DMS53 treated with DMSO at 0.1 percent for 48 hours (cell line): ENCODE results near the gene ACP5.
"Not testable (repeated sequence)": the region's sequence is repeated elsewhere in the genome, so short reads cannot be mapped to it uniquely, and the experiment has no call there.

Experiments
- DNase-seq: peaks from one replicate; lab custom pipeline; 2025; ENCODE audit not compliant: unreplicated experiment; lab: John Stamatoyannopoulos, UW

ACP5 gene

DNA sequence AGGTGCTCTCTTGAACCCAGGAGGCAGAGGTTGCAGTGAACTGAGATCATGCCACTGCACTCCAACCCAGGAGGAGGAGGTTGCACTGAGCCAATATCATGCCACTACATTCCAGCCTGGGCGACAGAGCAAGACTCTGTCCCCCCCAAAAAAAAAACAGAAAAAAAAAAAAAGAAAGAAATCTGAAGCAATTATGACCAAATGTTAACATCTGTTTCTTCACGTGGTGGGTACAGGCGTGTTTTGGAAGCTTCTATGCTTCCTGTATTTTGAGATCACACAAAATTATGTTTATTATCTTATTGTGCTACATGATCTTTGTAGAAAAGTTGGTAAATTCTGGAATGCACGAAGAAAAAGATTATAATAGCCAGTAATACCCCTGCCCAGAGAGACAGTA lies 2.7 kb upstream of the ACP5 start:
- no peak for DNase-seq

DNA sequence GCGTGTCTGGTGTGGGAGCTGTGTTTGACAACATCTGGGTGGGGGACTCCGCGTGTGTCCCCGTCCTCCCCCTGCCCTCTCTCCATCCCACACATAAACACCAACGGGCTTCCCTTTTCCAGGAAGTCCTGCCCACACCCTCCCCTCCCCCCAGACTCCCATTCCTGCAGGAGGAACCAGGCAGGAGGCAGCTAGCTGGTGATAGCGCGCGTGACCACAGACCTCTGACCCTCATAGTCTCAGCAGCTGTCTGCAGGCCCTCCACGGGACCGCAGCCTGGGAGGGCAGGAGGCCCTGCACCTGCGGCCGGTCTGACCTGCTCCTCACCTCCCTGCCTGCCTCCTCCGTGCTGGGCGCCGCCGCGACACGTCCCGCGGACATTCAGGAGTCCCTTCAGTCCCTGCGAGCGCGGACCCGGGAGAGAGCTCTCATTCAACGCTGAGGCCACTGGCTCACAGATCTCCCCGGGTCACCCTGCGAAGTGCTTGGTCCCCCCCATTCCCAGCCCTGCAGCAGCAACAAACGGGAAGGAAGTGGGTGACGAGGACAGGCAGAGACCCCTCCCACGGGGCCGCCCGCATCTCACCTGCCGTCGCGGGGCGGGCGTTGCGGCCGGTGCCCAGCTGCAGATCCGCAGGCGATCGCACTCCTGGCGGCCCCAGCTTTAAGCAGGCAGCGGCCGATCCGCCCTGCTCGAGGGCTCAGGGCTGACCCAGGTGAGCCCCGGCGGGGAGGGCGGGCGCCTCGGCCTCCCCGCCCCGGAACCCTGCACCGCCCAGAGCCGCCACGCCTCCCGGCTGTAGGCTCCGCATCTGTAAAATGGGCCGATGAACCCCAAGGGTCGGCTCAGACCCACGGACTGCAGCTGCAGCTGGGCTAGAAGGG lies 1.1 kb upstream of the ACP5 start:
- DNase-seq = peak; percentile 6

DNA sequence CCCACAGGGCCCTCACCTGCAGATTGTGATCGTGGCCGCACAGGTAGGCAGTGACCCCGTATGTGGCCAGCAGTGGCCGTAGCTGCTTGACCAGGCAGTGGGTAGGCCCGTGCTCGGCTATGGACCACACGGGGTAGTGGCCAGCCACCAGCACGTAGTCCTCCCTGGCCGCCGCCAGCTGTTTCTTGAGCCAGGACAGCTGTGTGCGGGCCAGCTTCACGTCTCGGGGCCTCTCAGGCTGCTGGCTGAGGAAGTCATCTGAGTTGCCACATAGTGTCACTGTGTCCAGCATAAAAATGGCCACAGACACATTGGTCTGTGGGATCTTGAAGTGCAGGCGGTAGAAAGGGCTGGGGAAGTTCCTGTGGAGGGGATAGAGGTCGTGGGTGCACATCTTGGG lies 1.2 kb downstream of the ACP5 start:
- DNase-seq = no peak

DNA sequence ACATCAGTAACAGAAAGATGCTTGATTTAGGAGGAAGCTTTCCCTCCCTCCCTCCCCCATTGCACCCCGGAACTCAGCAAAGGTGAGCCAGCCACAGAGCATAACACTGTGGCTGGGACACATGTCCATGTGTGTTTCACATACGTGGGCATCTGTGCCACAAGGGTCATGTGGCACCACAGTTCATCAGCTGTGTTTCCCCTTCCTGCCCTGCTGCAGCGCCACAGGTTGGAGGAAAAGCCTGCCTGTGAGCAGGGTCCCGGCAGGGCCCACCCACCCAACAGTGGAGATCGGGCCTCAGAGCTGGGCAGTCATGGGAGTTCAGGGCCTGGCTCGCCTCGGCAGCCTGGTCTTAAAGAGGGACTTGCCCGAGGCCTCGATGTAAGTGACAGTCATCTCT lies 2.8 kb downstream of the ACP5 start:
- DNase-seq = no peak

DNA sequence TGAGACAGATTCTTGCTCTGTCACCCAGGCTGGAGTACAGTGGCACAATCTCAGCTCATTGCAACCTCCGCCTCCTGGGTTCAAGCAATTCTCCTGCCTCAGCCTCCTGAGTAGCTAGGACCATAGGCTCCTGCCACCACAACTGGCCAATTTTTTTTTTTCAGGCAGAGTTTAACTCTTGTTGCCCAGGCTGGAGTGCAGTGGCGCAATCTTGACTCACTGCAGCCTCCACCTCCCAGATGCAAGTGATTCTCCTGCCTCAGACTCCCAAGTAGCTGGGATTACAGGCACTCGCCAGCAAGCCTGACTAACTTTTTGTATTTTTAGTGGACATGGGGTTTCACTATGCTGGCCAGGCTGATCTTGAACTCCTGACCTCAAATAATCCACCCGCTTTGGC lies 3.7 kb downstream of the ACP5 start:
- DNase-seq = not testable (repeated sequence)

DNA sequence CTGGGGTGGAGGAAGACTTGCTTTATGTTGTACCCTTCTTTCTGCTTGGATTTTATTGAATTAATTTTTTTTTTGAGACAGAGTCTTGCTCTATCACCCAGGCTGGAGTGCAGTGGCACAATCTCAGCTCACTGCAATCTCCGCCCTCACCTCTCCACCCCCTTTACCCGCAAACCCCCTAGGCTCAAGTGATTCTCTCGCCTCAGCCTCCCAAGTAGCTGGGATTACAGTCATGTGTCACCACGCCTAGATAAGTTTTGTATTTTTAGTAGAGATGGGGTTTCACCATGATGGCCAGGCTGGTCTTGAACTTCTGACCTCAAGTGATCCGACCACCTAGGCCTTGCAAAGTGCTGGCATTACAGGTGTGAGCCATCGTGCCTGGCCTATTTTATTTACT lies 4.1 kb downstream of the ACP5 start:
- not testable (repeated sequence) for DNase-seq

DNA sequence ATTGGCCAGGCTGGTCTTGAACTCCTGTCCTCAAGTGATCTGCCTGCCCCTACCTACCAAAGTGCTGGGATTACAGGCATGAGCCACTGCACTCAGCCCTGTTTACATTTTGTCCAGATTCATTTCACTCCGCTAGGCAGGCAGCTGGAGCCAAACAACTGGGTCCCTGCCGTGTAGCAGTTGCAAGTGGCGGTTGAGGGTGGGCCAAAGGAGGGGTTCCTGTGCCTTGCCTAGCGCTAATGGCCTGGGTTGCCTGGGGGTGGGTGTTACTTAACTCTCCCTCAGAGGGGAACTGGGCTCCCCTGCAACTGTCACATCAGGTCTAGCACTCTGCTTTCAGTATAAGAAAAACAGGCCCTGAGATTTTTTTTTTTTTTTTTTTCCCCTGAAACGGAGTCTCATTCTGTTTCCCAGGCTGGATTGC lies 7.4 kb downstream of the ACP5 start:
- DNase-seq = no peak

DNA sequence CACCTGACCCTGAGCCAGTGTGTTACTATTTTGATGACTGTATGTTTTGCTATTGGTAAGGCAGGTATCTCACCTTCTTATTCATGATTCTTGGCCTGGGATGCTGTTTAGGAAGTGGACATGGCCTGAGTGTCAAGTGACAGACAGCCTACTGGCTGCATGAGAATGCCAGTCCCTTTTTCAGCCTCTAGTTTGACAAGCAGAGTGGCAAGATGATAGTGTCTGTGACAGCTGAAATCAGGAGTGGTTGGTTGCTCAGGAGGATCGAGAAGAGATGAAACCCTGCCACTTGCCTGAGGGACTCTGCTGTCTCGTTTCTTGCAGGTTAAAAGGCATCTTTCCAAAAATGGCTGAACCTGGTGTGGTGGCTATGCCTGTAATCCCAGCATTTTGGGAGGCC lies 11.3 kb downstream of the ACP5 start:
- no peak for DNase-seq

DNA sequence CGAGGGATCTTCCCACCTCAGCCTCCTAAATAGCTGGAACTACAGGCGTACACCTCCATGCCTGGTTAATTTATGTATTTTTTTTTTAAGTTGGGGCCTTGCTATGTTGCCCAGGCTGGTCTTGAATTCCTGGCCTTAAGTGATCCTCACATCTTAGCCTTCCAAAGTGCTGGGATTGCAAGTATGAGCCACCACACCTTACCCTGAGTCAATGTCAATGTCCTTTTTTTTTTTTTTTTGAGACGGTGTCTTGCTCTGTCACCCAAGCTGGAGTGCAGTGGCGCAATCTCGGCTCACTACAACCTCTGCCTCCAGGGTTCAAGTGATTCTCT lies 11.8 kb downstream of the ACP5 start:
- not testable (repeated sequence) for DNase-seq

DNA sequence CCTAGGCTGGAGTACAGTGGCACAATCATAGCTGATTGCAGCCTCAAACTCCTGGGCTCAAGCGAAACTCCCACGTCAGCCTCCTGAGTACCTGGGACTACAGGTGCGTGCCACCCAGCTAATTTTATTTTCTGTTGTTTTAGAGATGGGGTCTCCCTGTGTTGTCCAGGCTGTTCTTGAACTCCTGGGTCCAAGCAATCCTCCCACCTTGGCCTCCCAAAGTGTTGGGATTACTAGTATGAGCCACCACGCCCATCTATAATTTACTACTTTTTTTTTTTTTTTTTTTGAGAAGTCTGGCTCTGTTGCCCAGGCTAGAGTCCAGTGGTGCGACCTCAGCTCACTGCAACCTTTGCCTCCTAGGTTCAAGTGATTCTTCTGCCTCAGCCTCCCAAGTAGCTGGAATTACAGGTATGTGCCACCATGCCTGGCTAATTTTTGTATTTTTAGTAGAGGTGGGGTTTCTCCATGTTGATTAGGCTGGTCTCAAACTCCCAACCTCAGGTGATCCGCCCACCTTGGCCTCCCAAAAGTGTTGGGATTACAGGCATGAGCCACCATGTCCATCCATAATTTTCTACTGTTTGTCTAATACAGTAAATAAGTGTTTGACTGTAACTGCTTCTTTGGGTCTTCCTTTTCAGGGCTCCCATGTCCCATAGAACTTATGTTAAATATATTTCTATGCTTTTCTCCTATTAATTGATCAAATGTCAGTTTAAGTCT lies 13.2 kb downstream of the ACP5 start:
- DNase-seq = not testable (repeated sequence)

DNA sequence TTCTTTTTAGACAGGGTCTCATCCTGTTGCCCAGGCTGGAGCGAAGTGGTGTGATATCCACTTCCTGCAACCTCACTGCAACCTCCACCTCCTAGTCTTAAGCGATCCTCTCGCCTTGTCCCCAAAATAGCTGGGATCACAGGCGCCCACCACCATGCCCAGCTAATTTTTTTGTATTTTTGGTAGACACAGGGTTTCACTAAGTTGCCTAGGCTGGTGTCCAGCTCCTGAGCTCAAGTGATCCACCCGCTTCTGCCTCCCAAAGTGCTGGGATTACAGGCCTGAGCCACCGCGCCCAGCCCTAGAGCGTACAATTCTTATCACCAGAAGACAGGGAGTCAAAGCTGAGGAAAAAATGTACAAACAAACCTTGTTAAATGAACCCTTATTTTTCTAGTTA lies 13.9 kb downstream of the ACP5 start:
- no peak for DNase-seq

DNA sequence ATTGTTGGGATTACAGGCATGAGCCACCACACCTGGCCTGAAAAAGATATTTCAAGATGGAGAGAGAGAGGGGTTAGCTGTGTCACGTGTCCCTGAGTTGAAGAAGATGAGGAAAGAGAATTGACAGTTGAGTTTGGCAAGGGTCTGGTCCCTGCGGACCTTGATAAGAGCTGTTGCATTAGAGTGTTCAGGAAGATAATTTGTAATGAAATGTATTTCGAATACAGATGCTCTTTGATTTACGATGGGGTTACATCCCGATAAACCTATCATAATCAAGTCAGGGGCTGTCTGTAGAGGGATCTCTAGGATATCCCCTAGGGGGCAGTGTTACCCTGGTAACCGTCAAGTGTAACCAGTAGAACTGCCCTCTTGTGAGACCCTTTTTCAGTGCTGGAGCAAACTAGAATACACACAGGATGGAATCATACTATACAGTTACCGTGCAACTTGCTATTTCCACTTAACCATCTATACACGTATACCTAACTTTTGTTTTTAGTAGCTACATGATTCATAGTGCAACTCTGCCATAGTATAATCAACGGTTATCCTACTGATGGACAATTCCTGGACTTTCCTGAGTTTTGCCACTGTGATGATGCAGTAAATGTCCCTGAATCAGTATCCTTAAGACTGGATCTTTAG lies 16.9 kb downstream of the ACP5 start:
- DNase-seq = no peak

DNA sequence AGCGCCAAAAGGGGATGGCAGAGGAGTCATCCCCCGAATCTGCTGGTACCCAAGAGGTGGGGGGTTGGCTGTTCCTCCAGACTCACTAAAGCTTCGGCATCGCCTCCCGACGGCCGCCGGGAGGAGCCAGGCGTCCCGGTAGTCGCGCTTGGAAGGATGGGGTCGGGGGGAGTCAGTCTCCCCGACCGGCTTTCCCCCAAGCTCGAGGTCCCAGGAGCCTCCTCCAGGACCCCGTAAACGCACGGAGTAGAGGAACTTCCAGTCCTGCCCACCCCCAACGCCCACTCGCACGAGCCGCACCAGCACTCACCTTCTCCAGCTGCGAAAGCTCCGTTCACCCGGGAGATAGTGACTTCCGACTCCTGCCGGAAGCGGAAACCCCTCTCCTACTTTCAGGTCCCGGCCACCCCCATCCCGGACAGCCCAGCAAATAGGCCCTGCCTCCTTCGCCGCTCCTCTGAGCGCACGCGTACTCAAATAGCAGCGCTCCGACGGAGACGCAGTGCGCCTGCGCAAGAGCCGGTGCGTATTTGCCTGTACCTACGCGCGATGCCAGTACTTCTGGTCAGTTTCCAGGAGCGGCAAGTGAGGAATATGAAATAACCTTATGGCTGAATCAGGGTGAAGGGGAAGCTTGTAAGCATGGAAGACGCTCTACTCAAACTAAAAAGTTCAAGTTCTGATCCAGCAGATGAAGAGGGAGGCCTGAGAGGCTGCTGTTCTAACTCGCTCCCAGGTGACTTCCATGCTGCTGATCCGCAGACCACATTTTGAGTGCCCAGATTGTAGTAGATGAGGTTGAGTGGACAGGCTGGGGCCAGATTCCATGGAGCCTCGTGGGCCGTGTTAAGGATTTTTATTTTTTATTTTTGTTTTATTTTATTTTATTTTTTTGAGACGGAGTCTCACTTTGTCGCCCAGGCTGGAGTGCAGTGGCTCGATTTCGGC lies 18.3 kb downstream of the ACP5 start, which contains the start of gene ELOF1:
TSS of gene ELOF1 (minus strand) at position 350 of the 948 bp plus-strand sequence. CDS start 4,883 bp downstream, outside the sequence.
- peak; percentile 90 for DNase-seq

DNA sequence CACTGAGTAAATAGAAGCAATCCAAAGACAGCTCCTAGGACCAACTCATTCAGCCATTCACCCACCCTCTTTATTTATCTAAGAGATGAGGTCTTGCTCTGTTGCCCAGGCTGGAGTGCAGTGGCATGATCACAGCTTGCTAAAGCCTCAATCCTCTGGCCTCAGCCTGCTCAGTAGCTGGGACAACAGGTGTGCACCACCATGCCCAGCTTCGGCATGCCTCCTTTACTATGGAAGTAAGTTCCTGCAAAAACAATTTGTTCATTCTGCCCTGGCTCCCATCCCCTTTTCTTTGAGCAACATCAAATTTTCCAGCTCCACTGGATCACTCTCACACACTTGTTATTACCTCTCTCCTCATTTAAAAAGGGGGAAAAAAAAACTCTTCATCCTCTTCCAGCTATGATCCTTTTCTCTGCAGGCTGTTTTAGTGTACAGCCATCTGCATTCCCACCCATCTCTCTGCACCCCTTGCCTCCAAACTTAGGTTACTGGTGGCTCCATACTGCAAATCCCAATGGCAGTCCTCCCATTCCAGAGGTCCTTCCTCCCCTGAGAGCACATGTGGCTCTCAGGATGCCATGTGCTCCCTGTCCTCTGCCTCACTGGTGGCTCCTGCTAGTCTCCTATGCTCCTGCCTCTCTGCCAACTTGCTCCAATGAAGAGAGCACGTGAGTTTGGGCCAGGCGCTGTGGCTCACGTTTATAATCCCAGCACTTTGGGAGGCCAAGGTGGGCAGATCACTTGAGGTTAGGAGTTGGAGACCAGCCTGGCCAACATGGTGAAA lies 20.6 kb downstream of the ACP5 start:
- no peak for DNase-seq

DNA sequence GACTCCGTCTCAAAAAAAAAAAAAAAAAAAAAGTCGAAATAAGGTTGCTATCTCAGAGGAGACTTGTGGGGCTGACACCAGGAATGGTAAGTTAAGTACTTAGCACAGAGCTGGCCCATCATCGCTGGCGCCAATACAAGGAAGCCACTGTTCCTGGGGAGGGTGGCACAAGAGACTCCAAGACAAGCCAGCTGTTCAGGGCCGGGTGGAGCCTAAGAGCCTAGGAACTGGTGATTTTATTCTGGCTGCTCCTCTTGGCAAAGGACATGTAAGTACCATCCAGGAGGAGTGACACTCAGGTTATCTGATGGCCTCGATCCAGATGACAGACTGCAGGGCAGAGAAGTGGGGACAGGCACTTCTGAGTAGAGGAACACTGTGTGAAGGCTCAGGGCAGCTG lies 22.2 kb downstream of the ACP5 start:
- DNase-seq = no peak

DNA sequence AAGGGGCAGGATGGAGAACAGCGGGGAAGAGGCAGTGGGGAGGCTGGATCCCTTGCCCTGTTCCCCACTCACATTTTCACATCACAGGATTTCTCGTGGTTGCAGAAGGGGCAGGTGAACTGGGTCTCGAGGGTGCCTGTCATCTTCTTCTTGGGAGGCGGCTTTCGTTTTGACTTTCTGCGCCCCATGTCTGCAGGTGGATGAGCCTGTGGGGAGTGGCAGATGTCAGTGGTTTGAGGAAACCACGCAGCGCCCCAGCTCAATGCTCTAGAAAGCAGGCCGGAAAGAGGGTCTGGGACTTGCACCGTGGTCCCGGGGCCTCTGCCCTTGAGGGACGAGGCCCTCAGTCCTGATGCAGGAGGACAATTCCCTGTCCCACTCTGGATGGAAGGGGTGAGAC lies 23.3 kb downstream of the ACP5 start:
- no peak for DNase-seq

DNA sequence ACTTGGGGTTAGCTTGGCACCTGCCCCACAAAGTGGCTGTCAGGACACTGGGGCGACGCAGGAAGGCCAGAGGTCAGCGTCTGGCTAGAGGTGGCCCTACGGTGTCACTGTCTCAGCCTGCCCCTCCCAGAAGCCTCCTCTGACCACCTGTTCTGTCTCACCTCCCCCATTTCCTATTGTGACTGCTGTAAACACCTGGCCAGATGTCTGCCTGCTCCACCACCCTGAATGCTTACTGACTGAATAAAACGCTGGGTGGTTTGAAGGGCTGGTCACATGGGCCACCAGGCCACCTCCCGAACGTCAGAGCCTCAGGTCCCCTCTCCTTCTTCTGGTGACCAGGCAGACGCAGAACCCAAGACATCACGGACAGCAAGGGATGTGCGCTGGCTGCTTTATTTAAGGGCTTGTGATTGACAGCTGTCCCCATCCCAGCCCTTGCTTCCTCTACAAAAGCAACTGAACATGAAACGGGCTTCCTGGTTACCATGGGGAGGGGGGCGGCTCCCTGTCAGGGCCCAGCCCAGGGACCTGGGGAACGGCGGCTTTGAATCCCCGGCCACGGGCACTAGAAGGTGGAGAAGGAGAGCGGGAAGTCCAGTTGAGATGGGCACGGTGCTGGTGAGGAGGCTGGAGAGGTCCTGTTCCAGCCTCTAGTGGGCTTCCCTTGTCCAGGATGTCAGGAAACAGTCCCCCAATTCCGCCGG lies 24.6 kb downstream of the ACP5 start:
- no peak for DNase-seq

DNA sequence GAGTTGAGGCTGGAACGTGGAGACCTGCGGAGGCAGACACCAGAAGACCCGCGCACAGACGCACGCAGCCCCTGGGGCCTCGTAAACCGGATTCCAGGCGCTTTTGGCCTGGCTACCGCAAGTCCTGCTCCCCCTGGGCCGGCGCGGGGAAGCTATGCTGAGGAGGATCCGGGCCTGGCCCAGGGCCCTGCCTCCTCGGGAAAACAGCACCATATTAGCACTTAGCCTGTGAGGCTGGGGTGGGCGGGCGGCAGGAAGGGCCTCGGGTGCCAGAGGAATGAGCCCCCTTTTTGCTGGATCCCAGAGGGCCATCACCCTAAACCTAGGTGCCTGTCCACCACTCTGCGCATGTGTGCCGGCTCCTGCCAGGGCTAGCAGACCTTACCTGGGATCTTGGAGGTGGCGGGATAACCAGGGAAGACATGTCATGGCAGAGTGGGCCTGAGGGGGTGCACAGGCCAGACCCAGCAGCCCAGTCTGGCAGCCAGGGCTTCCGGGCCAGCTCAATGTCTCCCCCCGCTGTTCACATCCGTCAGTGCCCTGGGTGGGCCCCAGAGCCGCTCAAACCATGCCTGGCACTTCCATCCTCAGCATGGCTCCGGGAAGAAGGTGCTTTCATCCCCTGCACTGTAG lies 25.7 kb downstream of the ACP5 start:
- no peak for DNase-seq

DNA sequence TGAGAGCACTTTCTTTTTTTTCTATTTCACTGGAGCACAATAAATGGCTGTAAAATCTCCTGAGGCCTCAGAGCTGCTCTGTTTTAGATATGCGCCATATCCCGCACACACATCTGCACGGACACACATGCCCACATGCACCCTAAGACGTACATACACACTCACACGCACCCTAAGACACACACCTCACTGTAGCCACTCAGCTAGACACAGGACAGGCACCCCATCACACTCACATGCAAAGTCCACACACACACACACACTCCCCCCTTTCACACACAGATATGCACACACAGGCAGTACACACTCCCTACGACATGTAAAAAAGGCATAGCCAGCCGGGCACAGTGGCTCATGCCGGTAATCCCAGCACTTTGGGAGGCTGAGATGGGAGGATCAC lies 27.2 kb downstream of the ACP5 start:
- DNase-seq = no peak
